SK-N-SH treated with all-trans-retinoic acid at 6 μM for 48 hours (cell line): ENCODE measurements around the gene CTBP1.

Experiments
- ATAC-seq: fragments of 200-7000 bp; cut with Tn5 transposase; 3 replicates; pipeline ENCODE4 v1.9.1; 2020; ENCODE audit warnings: mild to moderate bottlenecking, moderate library complexity
- ARNTL ChIP-seq: fragments of 450-650 bp; formaldehyde crosslinking; IDR thresholded peaks from 2 replicates; pipeline ENCODE4 v1.5.0; 2020; ENCODE audit warnings: low read depth, mild to moderate bottlenecking, moderate library complexity, borderline replicate concordance
- BACH2 ChIP-seq: fragments of 250-450 bp; sonication (Bioruptor Pico); IDR thresholded peaks from 2 replicates; pipeline ENCODE4 v1.9.0; 2021; ENCODE audit warnings: mild to moderate bottlenecking, borderline replicate concordance
- CSDC2 ChIP-seq: fragments of 250-450 bp; sonication (Bioruptor Pico); IDR thresholded peaks from 2 replicates; pipeline ENCODE4 v1.5.0; 2020; ENCODE audit warnings: mild to moderate bottlenecking, moderate library complexity
- CSRNP3 ChIP-seq: fragments of 250-450 bp; sonication (Bioruptor Pico); IDR thresholded peaks from 2 replicates; pipeline ENCODE4 v1.5.1; 2021; ENCODE audit warnings: mild to moderate bottlenecking, moderate library complexity
- ESRRG ChIP-seq: fragments of 250-450 bp; sonication (Bioruptor Pico); IDR thresholded peaks from 2 replicates; pipeline ENCODE4 v1.6.1; 2021; ENCODE audit warnings: mild to moderate bottlenecking
- GLIS3 ChIP-seq: fragments of 250-450 bp; sonication (Bioruptor Pico); IDR thresholded peaks from 2 replicates; pipeline ENCODE4 v1.5.0; 2020; ENCODE audit warnings: mild to moderate bottlenecking, moderate library complexity
- ISL1 ChIP-seq: fragments of 250-450 bp; sonication (Bioruptor Pico); IDR thresholded peaks from 2 replicates; pipeline ENCODE4 v2.1.2; 2022; ENCODE audit warnings: mild to moderate bottlenecking, moderate library complexity
- OSR1 ChIP-seq: fragments of 250-450 bp; sonication (Bioruptor Pico); IDR thresholded peaks from 2 replicates; pipeline ENCODE4 v1.8.0; 2022; ENCODE audit warnings: moderate library complexity, mild to moderate bottlenecking, inconsistent platforms
- POU6F1 ChIP-seq: fragments of 250-450 bp; sonication (Bioruptor Pico); IDR thresholded peaks from 2 replicates; pipeline ENCODE4 v1.8.0; 2021; ENCODE audit warnings: low read depth, mild to moderate bottlenecking, moderate library complexity, borderline replicate concordance
- PPARA ChIP-seq: fragments of 250-450 bp; sonication (Bioruptor Pico); IDR thresholded peaks from 2 replicates; pipeline ENCODE4 v1.5.0; 2020; ENCODE audit warnings: mild to moderate bottlenecking, borderline replicate concordance
- RARB ChIP-seq: fragments of 250-450 bp; sonication (Bioruptor Pico); IDR thresholded peaks from 2 replicates; pipeline ENCODE4 v1.8.0; 2021; ENCODE audit warnings: mild to moderate bottlenecking, moderate library complexity
- SNAI2 ChIP-seq: fragments of 250-450 bp; sonication (Bioruptor Pico); IDR thresholded peaks from 2 replicates; pipeline ENCODE4 v1.5.0; 2020; ENCODE audit warnings: mild to moderate bottlenecking, moderate library complexity
- TCF4 ChIP-seq: fragments of 250-450 bp; sonication (Bioruptor Pico); IDR thresholded peaks from 2 replicates; pipeline ENCODE4 v1.8.0; 2021; ENCODE audit warnings: mild to moderate bottlenecking, moderate library complexity, borderline replicate concordance
- TOX ChIP-seq: fragments of 250-450 bp; sonication (Bioruptor Pico); IDR thresholded peaks from 2 replicates; pipeline ENCODE4 v1.8.0; 2021; ENCODE audit warnings: mild to moderate bottlenecking, moderate library complexity, borderline replicate concordance
- TSHZ2 ChIP-seq: fragments of 250-450 bp; sonication (Bioruptor Pico); IDR thresholded peaks from 2 replicates; pipeline ENCODE4 v1.5.0; 2020; ENCODE audit warnings: mild to moderate bottlenecking, moderate library complexity
- ZC3H10 ChIP-seq: fragments of 250-450 bp; sonication (Bioruptor Pico); IDR thresholded peaks from 2 replicates; pipeline ENCODE4 v1.5.1; 2021; ENCODE audit warnings: mild to moderate bottlenecking, moderate library complexity
- ZFP3 ChIP-seq: fragments of 250-450 bp; sonication (Bioruptor Pico); IDR thresholded peaks from 2 replicates; pipeline ENCODE4 v1.5.0; 2020; ENCODE audit warnings: mild to moderate bottlenecking, moderate library complexity
- ZFP30 ChIP-seq: fragments of 450-650 bp; formaldehyde crosslinking; IDR thresholded peaks from 2 replicates; pipeline ENCODE4 v1.5.0; 2022; ENCODE audit warnings: mild to moderate bottlenecking, moderate library complexity
- ZNF565 ChIP-seq: fragments of 450-650 bp; formaldehyde crosslinking; conservative IDR thresholded peaks from 2 replicates; pipeline ENCODE4 v1.5.0; 2020; ENCODE audit warnings: low read depth, mild to moderate bottlenecking, moderate library complexity
- ZNF70 ChIP-seq: fragments of 450-650 bp; formaldehyde crosslinking; IDR thresholded peaks from 2 replicates; pipeline ENCODE4 v1.5.0; 2020; ENCODE audit warnings: mild to moderate bottlenecking, moderate library complexity
- ZNF8 ChIP-seq: fragments of 450-650 bp; formaldehyde crosslinking; IDR thresholded peaks from 2 replicates; pipeline ENCODE4 v1.5.0; 2020; ENCODE audit warnings: mild to moderate bottlenecking, moderate library complexity
- TF ChIP-seq, protein P1 (sequence below): fragments of 250-450 bp; sonication (Bioruptor Pico); IDR thresholded peaks from 2 replicates; pipeline ENCODE4 v1.8.0; 2020; ENCODE audit warnings: mild to moderate bottlenecking, moderate library complexity, borderline replicate concordance

CTBP1 gene

GRCh38 chr4:1239141-1239949 lies 9.6 kb downstream of the CTBP1 start:
- no peak for TF ChIP-seq ZC3H10 (CRISPR knock-in tag)
- no peak for TF ChIP-seq GLIS3 (CRISPR knock-in tag)
- no peak for TF ChIP-seq ZNF70 (CRISPR knock-in tag)
- TF ChIP-seq, protein P1, sequence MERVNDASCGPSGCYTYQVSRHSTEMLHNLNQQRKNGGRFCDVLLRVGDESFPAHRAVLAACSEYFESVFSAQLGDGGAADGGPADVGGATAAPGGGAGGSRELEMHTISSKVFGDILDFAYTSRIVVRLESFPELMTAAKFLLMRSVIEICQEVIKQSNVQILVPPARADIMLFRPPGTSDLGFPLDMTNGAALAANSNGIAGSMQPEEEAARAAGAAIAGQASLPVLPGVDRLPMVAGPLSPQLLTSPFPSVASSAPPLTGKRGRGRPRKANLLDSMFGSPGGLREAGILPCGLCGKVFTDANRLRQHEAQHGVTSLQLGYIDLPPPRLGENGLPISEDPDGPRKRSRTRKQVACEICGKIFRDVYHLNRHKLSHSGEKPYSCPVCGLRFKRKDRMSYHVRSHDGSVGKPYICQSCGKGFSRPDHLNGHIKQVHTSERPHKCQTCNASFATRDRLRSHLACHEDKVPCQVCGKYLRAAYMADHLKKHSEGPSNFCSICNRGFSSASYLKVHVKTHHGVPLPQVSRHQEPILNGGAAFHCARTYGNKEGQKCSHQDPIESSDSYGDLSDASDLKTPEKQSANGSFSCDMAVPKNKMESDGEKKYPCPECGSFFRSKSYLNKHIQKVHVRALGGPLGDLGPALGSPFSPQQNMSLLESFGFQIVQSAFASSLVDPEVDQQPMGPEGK (CRISPR knock-in tag) = no peak
- TF ChIP-seq TOX (CRISPR knock-in tag) = no peak
- no peak for TF ChIP-seq BACH2 (CRISPR knock-in tag)
- TF ChIP-seq ISL1 = no peak
- TF ChIP-seq ESRRG (CRISPR knock-in tag) = no peak
- TF ChIP-seq ZNF8 (CRISPR knock-in tag) = no peak
- TF ChIP-seq OSR1 = no peak
- TF ChIP-seq POU6F1 (CRISPR knock-in tag) = no peak
- no peak for TF ChIP-seq CSDC2 (CRISPR knock-in tag)
- no peak for TF ChIP-seq TSHZ2 (CRISPR knock-in tag)
- no peak for TF ChIP-seq TCF4
- no peak for TF ChIP-seq RARB (CRISPR knock-in tag)
- no peak for TF ChIP-seq ZNF565 (CRISPR knock-in tag)
- TF ChIP-seq SNAI2 (CRISPR knock-in tag) = no peak
- no peak for TF ChIP-seq ZFP30 (CRISPR knock-in tag)
- TF ChIP-seq ARNTL (CRISPR knock-in tag) = no peak
- TF ChIP-seq PPARA (CRISPR knock-in tag) = no peak

GRCh38 chr4:1238676-1239000 lies 10.3 kb downstream of the CTBP1 start:
- ATAC-seq = no peak
- TF ChIP-seq TSHZ2 (CRISPR knock-in tag) = no peak
- TF ChIP-seq, protein P1 (CRISPR knock-in tag) = no peak
- TF ChIP-seq ARNTL (CRISPR knock-in tag) = no peak
- no peak for TF ChIP-seq PPARA (CRISPR knock-in tag)
- TF ChIP-seq RARB (CRISPR knock-in tag) = no peak
- no peak for TF ChIP-seq ZC3H10 (CRISPR knock-in tag)
- TF ChIP-seq ZFP3 (CRISPR knock-in tag) = no peak
- TF ChIP-seq OSR1 = no peak
- TF ChIP-seq ZFP30 (CRISPR knock-in tag) = no peak
- no peak for TF ChIP-seq GLIS3 (CRISPR knock-in tag)
- TF ChIP-seq ESRRG (CRISPR knock-in tag) = no peak
- TF ChIP-seq ZNF70 (CRISPR knock-in tag) = no peak
- TF ChIP-seq ZNF8 (CRISPR knock-in tag) = no peak
- TF ChIP-seq CSRNP3 = no peak
- TF ChIP-seq ISL1 = no peak

More at GRCh38 chr4:1239141-1239949, 9.6 kb downstream of the CTBP1 start:
- no peak for ATAC-seq
